OCI-LY1 (cell line): ENCODE measurements around the gene RNF41.
"Not testable (repeated sequence)": the region's sequence is repeated elsewhere in the genome, so short reads cannot be mapped to it uniquely, and the experiment has no call there.

ENCODE experiments used
- H2AFZ ChIP-seq: fragments of 200-600 bp; sonication (generic), shearing (Covaris generic); 2 replicates; pipeline ENCODE4 v1.6.0; 2014; ENCODE audit warnings: antibody characterized with exemption, mild to moderate bottlenecking, low read length
- H3F3A ChIP-seq: fragments of 200-600 bp; sonication (generic), shearing (Covaris generic); 2 replicates; pipeline ENCODE4 v1.6.0; 2014; ENCODE audit warnings: mild to moderate bottlenecking, antibody characterized with exemption, low read length, moderate library complexity; ENCODE audit not compliant: insufficient read depth
- H3K27ac ChIP-seq: fragments of 200-600 bp; sonication (generic); 2 replicates; pipeline ENCODE4 v1.5.1; 2014; ENCODE audit warnings: low read length, mixed run types, mild to moderate bottlenecking, low read depth; ENCODE audit not compliant: poor library complexity, severe bottlenecking
- H3K27me3 ChIP-seq: fragments of 200-600 bp; sonication (generic); 2 replicates; pipeline ENCODE4 v1.6.0; 2014; ENCODE audit warnings: antibody characterized with exemption, mild to moderate bottlenecking, low read length, moderate library complexity; ENCODE audit not compliant: insufficient read depth
- H3K36me3 ChIP-seq: fragments of 200-600 bp; sonication (generic); 2 replicates; pipeline ENCODE4 v1.6.1; 2014; ENCODE audit warnings: mild to moderate bottlenecking, antibody characterized with exemption, low read length, moderate library complexity, mixed read lengths; ENCODE audit not compliant: insufficient read depth
- H3K4me1 ChIP-seq: fragments of 200-600 bp; sonication (generic); 2 replicates; pipeline ENCODE4 v1.5.1; 2014; ENCODE audit warnings: mild to moderate bottlenecking, low read length, moderate library complexity; ENCODE audit not compliant: insufficient read depth, severe bottlenecking
- H3K4me2 ChIP-seq: fragments of 200-600 bp; sonication (generic), shearing (Covaris generic); 2 replicates; pipeline ENCODE4 v1.6.1; 2014; ENCODE audit warnings: low read length
- H3K4me3 ChIP-seq: fragments of 200-600 bp; sonication (generic); 2 replicates; pipeline ENCODE4 v1.5.1; 2014; ENCODE audit warnings: low read length, low read depth, mild to moderate bottlenecking, mixed read lengths; ENCODE audit not compliant: poor library complexity, severe bottlenecking
- H3K79me2 ChIP-seq: fragments of 200-600 bp; shearing (Covaris generic); 2 replicates; pipeline ENCODE4 v1.6.1; 2016; ENCODE audit warnings: mixed run types, low read length, mixed read lengths; ENCODE audit not compliant: insufficient read depth
- H3K9ac ChIP-seq: fragments of 200-600 bp; sonication (generic), shearing (Covaris generic); 2 replicates; pipeline ENCODE4 v1.6.1; 2014; ENCODE audit warnings: mild to moderate bottlenecking, low read length, mixed read lengths
- H3K9me2 ChIP-seq: fragments of 200-600 bp; sonication (generic), shearing (Covaris generic); 2 replicates; pipeline ENCODE4 v1.6.1; 2014; ENCODE audit warnings: low read depth, mild to moderate bottlenecking, low read length, mixed read lengths
- H3K9me3 ChIP-seq: fragments of 200-600 bp; shearing (Covaris generic); 2 replicates; pipeline ENCODE4 v1.6.1; 2014; ENCODE audit warnings: low read length, mixed read lengths
- H4K20me1 ChIP-seq: fragments of 200-600 bp; sonication (generic), shearing (Covaris generic); 2 replicates; pipeline ENCODE4 v1.6.0; 2016; ENCODE audit warnings: mild to moderate bottlenecking, low read length; ENCODE audit not compliant: insufficient read depth
- EZH2 ChIP-seq: fragments of 200-600 bp; sonication (generic), shearing (Covaris generic); IDR thresholded peaks from 2 replicates; pipeline ENCODE4 v1.8.0; 2017; ENCODE audit warnings: borderline replicate concordance, mixed run types, mild to moderate bottlenecking, antibody characterized with exemption, low read length, moderate library complexity, mixed read lengths
- TF ChIP-seq, protein P1 (sequence below): fragments of 200-600 bp; sonication (generic), shearing (Covaris generic); IDR thresholded peaks from 2 replicates; pipeline ENCODE4 v1.5.1; 2017; ENCODE audit warnings: mild to moderate bottlenecking, antibody characterized with exemption, low read length, moderate library complexity, mixed read lengths

Gene RNF41

DNA sequence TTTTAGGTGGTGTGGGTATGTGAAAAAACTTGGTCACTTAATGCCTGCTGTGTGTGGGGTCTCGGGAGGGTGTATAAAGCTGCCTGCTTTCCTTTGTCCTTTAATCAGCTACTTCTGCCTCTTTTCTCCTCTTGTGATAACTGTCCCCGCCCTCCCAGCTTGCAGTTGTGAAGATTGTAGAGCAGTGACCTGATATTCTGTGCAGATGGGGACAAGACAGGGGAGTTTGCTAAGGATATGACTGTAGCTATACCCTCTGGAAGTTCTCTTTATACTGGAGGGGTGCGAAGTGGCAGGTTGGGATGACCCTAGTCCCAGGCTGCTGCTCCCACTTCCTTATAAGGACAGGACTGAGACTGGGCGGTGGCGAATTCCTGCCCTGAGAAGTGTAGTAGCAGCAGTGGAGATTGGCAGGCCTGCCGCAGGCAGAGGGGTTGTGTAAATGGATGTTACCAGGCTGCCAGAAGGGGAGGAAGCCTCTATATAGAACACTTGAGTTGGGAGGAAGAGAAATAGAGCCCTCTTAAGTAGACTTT lies 62.7 kb downstream of the RNF41 start:
- H3K36me3 ChIP-seq, result peaks cover 56% of the 10 kb centered on the region
- H4K20me1 ChIP-seq, result no peaks in the 10 kb centered on the region
- no peak overlapping the region for H2AFZ ChIP-seq
- peak overlapping the region; percentile 83 for H3K9ac ChIP-seq
- H3K9me3 ChIP-seq, result no peaks in the 10 kb centered on the region
- H3K4me1 ChIP-seq, result peaks cover 47% of the 10 kb centered on the region
- peak overlapping the region; percentile 90 for H3K4me2 ChIP-seq
- H3K79me2 ChIP-seq, result peaks cover 13% of the 10 kb centered on the region
- no peaks in the 10 kb centered on the region for H3F3A ChIP-seq
- no peaks in the 10 kb centered on the region for H3K9me2 ChIP-seq
- H3K4me3 ChIP-seq, result peak overlapping the region; percentile 84
- TF ChIP-seq, protein P1, sequence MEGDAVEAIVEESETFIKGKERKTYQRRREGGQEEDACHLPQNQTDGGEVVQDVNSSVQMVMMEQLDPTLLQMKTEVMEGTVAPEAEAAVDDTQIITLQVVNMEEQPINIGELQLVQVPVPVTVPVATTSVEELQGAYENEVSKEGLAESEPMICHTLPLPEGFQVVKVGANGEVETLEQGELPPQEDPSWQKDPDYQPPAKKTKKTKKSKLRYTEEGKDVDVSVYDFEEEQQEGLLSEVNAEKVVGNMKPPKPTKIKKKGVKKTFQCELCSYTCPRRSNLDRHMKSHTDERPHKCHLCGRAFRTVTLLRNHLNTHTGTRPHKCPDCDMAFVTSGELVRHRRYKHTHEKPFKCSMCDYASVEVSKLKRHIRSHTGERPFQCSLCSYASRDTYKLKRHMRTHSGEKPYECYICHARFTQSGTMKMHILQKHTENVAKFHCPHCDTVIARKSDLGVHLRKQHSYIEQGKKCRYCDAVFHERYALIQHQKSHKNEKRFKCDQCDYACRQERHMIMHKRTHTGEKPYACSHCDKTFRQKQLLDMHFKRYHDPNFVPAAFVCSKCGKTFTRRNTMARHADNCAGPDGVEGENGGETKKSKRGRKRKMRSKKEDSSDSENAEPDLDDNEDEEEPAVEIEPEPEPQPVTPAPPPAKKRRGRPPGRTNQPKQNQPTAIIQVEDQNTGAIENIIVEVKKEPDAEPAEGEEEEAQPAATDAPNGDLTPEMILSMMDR, result no peak
- no peak for TF ChIP-seq EZH2
- peak overlapping the region; percentile 74 for H3K27ac ChIP-seq
- H3K27me3 ChIP-seq, result no peaks in the 10 kb centered on the region

DNA sequence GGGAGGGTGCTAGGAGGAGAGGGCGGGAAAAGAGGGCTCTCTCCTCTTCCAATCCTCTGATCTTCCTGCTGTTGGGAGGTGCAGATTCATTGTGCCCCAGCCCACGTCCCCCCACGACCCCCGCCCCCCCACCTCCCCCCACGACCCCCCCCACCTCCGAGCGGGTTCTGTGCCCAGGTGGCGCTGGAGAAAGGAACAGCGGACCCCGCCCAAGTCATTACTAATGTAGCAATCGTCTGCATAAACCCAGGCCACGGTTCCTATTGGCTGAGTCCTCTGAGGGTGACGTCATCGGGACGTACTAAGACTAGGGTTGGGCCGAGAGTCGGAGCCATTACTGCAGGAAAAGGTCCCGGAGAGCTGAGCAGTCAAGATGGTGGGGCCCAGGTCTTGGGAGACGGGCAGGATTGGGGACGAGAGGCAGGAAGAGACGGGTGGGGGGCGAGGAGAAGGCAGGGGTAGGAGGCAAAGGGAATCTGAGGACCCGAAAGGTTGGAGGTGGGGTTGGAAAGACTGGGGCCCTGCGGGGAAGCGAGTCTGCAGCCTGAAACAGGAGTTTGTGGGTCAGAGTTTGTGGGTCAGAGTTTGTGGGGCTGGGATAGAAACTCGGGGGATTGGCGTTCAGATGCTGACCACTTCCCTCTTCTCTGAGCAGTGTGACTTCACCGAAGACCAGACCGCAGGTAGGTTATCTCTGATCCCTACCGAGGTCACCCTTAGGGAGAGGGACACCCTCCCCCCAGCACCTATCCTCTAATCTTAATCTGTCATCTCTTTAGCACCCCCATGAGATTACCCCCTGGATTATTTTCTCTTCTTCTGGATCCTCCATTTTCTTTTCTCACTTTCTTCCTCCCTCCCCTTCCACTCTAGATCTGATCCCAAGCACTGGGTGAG lies 63.4 kb downstream of the RNF41 start, which contains the start of gene MYL6:
TSS of gene MYL6 (plus strand) at position 331 of the 897 bp plus-strand sequence. CDS start at position 374, 43 bp downstream.
- Histone ChIP-seq H3K27ac (peak within 1 kb of the TSS; percentile 74), H3K36me3 (peaks cover 49% of the 10 kb centered on the region), H3K4me3 (peak within 1 kb of the TSS; percentile 84), H3K79me2 (peaks cover 13% of the 10 kb centered on the region), H3K4me1 (peaks cover 54% of the 10 kb centered on the region), H3K27me3 (no peaks in the 10 kb centered on the region), H3F3A (no peaks in the 10 kb centered on the region), H3K9me3 (no peaks in the 10 kb centered on the region), H3K4me2 (peak within 1 kb of the TSS; percentile 90), H2AFZ (no peak within 1 kb of the TSS), H3K9ac (peak within 1 kb of the TSS; percentile 83), H3K9me2 (no peaks in the 10 kb centered on the region), H4K20me1 (no peaks in the 10 kb centered on the region)
- TF ChIP-seq, protein P1, result no peak
- no peak for TF ChIP-seq EZH2

DNA sequence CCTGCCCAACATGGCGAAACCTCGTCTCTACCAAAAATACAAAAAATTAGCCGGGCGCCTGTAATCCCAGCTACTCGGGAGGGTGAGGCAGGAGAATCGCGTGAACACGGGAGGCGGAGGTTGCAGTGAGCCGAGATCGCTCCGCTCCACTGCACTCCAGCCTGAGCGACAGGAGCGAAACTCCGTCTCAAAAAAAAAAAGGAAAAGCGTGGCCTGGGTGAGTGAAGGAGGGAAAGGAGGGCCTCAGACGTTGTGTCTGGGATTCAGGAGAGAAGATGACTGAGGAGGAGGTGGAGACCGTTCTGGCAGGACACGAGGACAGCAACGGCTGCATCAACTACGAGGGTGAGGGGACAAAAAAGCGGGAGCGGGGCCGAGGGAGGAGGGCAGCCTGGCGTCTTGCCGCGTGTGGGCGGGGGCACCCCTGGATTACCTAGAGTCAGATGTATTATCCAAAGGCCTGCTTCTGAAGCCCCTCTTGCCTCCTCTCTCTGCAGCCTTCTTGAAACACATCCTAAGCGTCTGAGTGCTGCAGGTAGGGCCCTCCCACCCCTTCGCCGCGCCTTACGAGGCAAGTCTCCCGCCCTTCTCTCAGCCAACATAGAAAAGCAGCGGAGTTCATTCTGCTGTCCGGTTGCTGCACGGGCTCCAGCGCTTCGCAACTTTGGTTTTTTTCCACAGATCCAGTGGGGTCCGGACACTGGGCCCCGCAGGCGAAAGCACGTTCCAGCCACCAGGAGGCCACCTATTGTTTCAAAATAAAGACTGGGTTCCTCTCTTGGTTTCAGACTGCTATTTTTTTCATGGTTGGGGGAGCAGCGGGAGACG lies 64.3 kb downstream of the RNF41 start:
- H3K9ac ChIP-seq, result peak overlapping the region; percentile 70
- H2AFZ ChIP-seq, result no peak overlapping the region
- H3K4me2 ChIP-seq, result peak overlapping the region; percentile 80
- H3K4me3 ChIP-seq, result peak overlapping the region; percentile 84
- peak overlapping the region; percentile 73 for H3K27ac ChIP-seq
- no peaks in the 10 kb centered on the region for H4K20me1 ChIP-seq
- H3K36me3 ChIP-seq, result peaks cover 40% of the 10 kb centered on the region
- no peaks in the 10 kb centered on the region for H3K27me3 ChIP-seq
- TF ChIP-seq, protein P1, result peak; percentile 40; the same call in 1 of the 2 replicates
- TF ChIP-seq EZH2, result no peak
- no peaks in the 10 kb centered on the region for H3F3A ChIP-seq
- no peaks in the 10 kb centered on the region for H3K9me3 ChIP-seq
- H3K9me2 ChIP-seq, result no peaks in the 10 kb centered on the region
- peaks cover 60% of the 10 kb centered on the region for H3K4me1 ChIP-seq
- H3K79me2 ChIP-seq, result peaks cover 13% of the 10 kb centered on the region

DNA sequence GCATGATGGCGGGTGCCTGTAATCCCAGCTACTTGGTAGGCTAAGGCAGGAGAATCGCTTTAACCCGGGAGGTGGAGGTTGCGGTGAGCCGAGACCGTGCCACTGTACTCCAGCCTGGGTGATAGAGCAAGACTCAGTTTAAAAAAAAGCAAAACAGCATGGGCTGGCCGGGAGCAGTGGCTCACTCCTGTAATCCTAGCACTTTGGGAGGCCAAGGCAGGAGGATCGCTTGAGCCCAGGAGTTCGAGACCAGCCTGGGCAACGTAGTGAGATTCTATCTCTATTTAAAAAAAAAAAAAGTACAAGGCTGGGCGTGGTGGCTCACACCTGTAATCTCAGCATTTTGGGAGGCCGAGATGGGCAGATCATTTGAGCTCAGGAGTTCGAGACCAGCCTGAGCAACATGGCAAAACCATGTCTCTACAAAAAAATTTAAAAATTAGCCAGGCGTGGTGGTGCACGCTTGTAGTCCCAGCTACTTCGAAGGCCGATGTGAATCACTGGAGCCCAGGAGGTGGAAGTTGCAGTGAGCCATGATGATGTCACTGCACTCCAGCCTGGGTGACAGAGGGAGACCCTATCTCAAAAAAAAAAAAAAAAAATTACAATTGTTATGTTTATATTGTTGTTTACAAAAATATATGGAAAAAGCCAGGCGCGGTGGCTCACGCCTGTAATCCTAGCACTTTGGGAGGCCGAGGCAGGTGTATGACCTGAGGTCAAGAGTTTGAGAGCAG lies 65.1 kb downstream of the RNF41 start:
- H3K27me3 ChIP-seq, H3F3A ChIP-seq, H3K9me2 ChIP-seq, H2AFZ ChIP-seq, H4K20me1 ChIP-seq, H3K9me3 ChIP-seq: not testable (repeated sequence)
- Histone ChIP-seq H3K27ac (peak overlapping the region; percentile 73), H3K4me2 (peak overlapping the region; percentile 80), H3K9ac (peak overlapping the region; percentile 70; the same call in 1 of the 2 replicates), H3K79me2 (peaks cover 13% of the 10 kb centered on the region), H3K36me3 (peaks cover 33% of the 10 kb centered on the region), H3K4me1 (peaks cover 59% of the 10 kb centered on the region), H3K4me3 (peak overlapping the region; percentile 84)
